HepG2 (cell line): ENCODE measurements around the gene TMEM239. TPM values are rescaled to one million over a fixed set of nuclear protein-coding genes. Genes with fewer than 3 reads are reported as not detected.
A peak's percentile ranks its signal among the peaks of the same experiment; 100 is the strongest.

Experiments used
- ATAC-seq: fragments of 200-7000 bp; cut with Tn5 transposase; 3 replicates; pipeline ENCODE4 v1.9.1; 2020; ENCODE audit warnings: mild to moderate bottlenecking, moderate library complexity
- BruUV-seq: library from RNA; stranded (reverse); fragments of 400-500 nt; replicated peaks from 2 replicates; lab custom pipeline; 2021; lab: Mats Ljungman, UMichigan
- CTCF ChIA-PET: fragments of 300-600 bp; formaldehyde crosslinking; extraction: SDS; loops from one replicate; lab custom pipeline; 2021; ENCODE audit warnings: low total read pairs, inconsistent platforms, low intra/inter-chr PET ratio; lab: Yijun Ruan, JAX
- POLR2A ChIA-PET: fragments of 350-600 bp; sonication (Branson Sonifier 250); formaldehyde crosslinking; loops from one replicate; lab custom pipeline; 2020; ENCODE audit warnings: antibody characterized with exemption, inconsistent platforms; lab: Yijun Ruan, JAX
- DNase-seq: peaks from one replicate; pipeline ENCODE4 v3.0.0-alpha.2; 2015; ENCODE audit warnings: low spot score
- FAIRE-seq: peaks from 3 replicates; lab custom pipeline; 2011; peaks lifted over from hg19 to GRCh38; lab: Jason Lieb, UNC
- H2AFZ ChIP-seq: one replicate; pipeline ENCODE4 v1.6.1; 2011; ENCODE audit warnings: low read length, inconsistent platforms
- H3K27ac ChIP-seq: fragments of 300-600 bp; 3 replicates; pipeline ENCODE4 v1.8.0; 2011; ENCODE audit warnings: mixed run types, mild to moderate bottlenecking, mixed read lengths, low read length, inconsistent platforms; ENCODE audit not compliant: insufficient read depth; ENCODE audit errors: extremely low read length
- H3K27me3 ChIP-seq, 2 experiments: fragments of 200-600 bp in 1 of 2; 2 replicates in 1 of 2; 3 replicates in 1 of 2; pipeline versions ENCODE4 v1.6.0 to v1.8.0; 2011; ENCODE audit warnings: low read length in 2 of 2, mild to moderate bottlenecking in 2 of 2, moderate library complexity in 2 of 2, inconsistent platforms in 1 of 2; ENCODE audit not compliant: insufficient read depth in 2 of 2, control insufficient read depth in 1 of 2
- H3K36me3 ChIP-seq, 2 experiments: fragments of 200-600 bp in 1 of 2; replicated peaks in 1 of 2; 2 replicates in 1 of 2; 3 replicates in 1 of 2; pipeline versions ENCODE4 v1.5.1 to v1.8.0; 2011; ENCODE audit warnings: low read length in 2 of 2, inconsistent platforms in 1 of 2; ENCODE audit not compliant: insufficient read depth in 2 of 2, control insufficient read depth in 1 of 2
- H3K4me1 ChIP-seq: 2 replicates; pipeline ENCODE4 v1.5.1; 2012; ENCODE audit warnings: low read length, inconsistent platforms; ENCODE audit not compliant: insufficient read depth
- H3K4me2 ChIP-seq: 2 replicates; pipeline ENCODE4 v1.6.0; 2011; ENCODE audit warnings: low read depth, low read length, inconsistent platforms
- H3K4me3 ChIP-seq, 3 experiments: fragments of 200-600 bp in 1 of 3; sonication (generic), shearing (Covaris generic) in 1 of 3; replicated peaks in 1 of 3; 2 replicates each; pipeline ENCODE4 v1.5.1; 2011 to 2016; ENCODE audit warnings: low read length in 3 of 3, inconsistent platforms in 2 of 3, low read depth in 2 of 3, mild to moderate bottlenecking in 2 of 3, control low read depth in 1 of 3, mixed read lengths in 1 of 3; ENCODE audit not compliant: insufficient read depth in 1 of 3
- H3K79me2 ChIP-seq: one replicate; pipeline ENCODE4 v1.6.1; 2011; ENCODE audit warnings: low read length, inconsistent platforms; ENCODE audit not compliant: insufficient read depth
- H3K9ac ChIP-seq: 2 replicates; pipeline ENCODE4 v1.6.0; 2011; ENCODE audit warnings: mild to moderate bottlenecking, low read depth, low read length, inconsistent platforms; ENCODE audit not compliant: insufficient read depth
- H3K9me3 ChIP-seq: 2 replicates; pipeline ENCODE4 v1.5.1; 2012; ENCODE audit warnings: mild to moderate bottlenecking, low read length
- H4K20me1 ChIP-seq: 2 replicates; pipeline ENCODE4 v1.6.0; 2011; ENCODE audit warnings: inconsistent platforms, mild to moderate bottlenecking, low read length, moderate library complexity; ENCODE audit not compliant: insufficient read depth
- ATF2 ChIP-seq: sonication (generic); formaldehyde crosslinking; IDR thresholded peaks from 2 replicates; pipeline ENCODE4 v1.4.0; 2020; ENCODE audit warnings: missing genetic modification reagents
- CENPBD1 ChIP-seq: sonication (generic); formaldehyde crosslinking; IDR thresholded peaks from 2 replicates; pipeline ENCODE4 v1.8.0; 2022; ENCODE audit warnings: missing genetic modification reagents, low read depth, mild to moderate bottlenecking, borderline replicate concordance
- CREB1 ChIP-seq, 2 experiments: fragments of 450-650 bp in 1 of 2; IDR thresholded peaks; 2 replicates each; pipeline ENCODE4 v1.6.1; 2016 to 2017; ENCODE audit warnings: control low read depth in 1 of 2, mild to moderate bottlenecking in 1 of 2, missing compliant biosample characterization in 1 of 2, missing genetic modification characterization in 1 of 2
- DDIT3 ChIP-seq: sonication (generic); formaldehyde crosslinking; IDR thresholded peaks from 2 replicates; pipeline ENCODE4 v1.4.0; 2020; ENCODE audit warnings: mild to moderate bottlenecking, missing genetic modification reagents
- NCOA5 ChIP-seq: sonication (generic); formaldehyde crosslinking; IDR thresholded peaks from 2 replicates; pipeline ENCODE4 v1.4.0; 2020; ENCODE audit warnings: missing genetic modification reagents
- PATZ1 ChIP-seq: sonication (generic); formaldehyde crosslinking; IDR thresholded peaks from 2 replicates; pipeline ENCODE4 v1.4.0; 2020; ENCODE audit warnings: missing genetic modification reagents
- SNAPC2 ChIP-seq: sonication (generic); formaldehyde crosslinking; IDR thresholded peaks from 2 replicates; pipeline ENCODE4 v1.8.1; 2022; ENCODE audit warnings: mild to moderate bottlenecking, missing genetic modification reagents
- THYN1 ChIP-seq: sonication (generic); formaldehyde crosslinking; IDR thresholded peaks from 2 replicates; pipeline ENCODE4 v1.8.1; 2023; ENCODE audit warnings: low read depth, mild to moderate bottlenecking, moderate library complexity, missing genetic modification reagents, borderline replicate concordance
- ZFX ChIP-seq: sonication (generic); formaldehyde crosslinking; IDR thresholded peaks from 2 replicates; pipeline ENCODE4 v1.4.0; 2020; ENCODE audit warnings: mild to moderate bottlenecking, low read depth, missing genetic modification reagents, moderate library complexity
- ZNF232 ChIP-seq: sonication (generic); formaldehyde crosslinking; IDR thresholded peaks from 2 replicates; pipeline ENCODE4 v1.4.0; 2020; ENCODE audit warnings: missing genetic modification reagents, borderline replicate concordance
- ZNF691 ChIP-seq: sonication (generic); formaldehyde crosslinking; IDR thresholded peaks from 2 replicates; pipeline ENCODE4 v1.4.0; 2020; ENCODE audit warnings: missing genetic modification reagents, low read depth, mild to moderate bottlenecking, borderline replicate concordance
- WGBS: methylation state at CpG from one replicate; pipeline ENCODE4 v1.1.6; 2017; ENCODE audit warnings: low lambda C conversion rate; 5-methylcytosine and 5-hydroxymethylcytosine counted together
- in situ Hi-C: cut with HindIII; loops from 2 replicates; pipeline ENCODE4 v1.10.0; 2017; ENCODE audit warnings: low pct_unique_long_range_greater_than_20kb; ENCODE audit not compliant: extremely low pct_ligation_motif_present
- intact Hi-C: fragments of 100-400 bp; cut with micrococcal nuclease; formaldehyde crosslinking; loops from one replicate; pipeline ENCODE4 v1.10.0; 2022; ENCODE audit not compliant: unreplicated experiment
- polyA plus RNA-seq, 8 experiments: library from polyadenylated mRNA; depleted of rRNA in 3 of 8; stranded (reverse) in 7 of 8; unstranded in 1 of 8; fragments of >200 nt; fragmentation: Illumina TruSeq in 4 of 8; extraction: Trizol in 4 of 8; gene quantifications; 2 replicates each; pipeline versions ENCODE4 v1.2.1 to v1.2.3, GENCODE V29; 2011 to 2016; ENCODE audit warnings: low read depth in 4 of 8, missing spikeins in 1 of 8, mixed read lengths in 1 of 8; ENCODE audit not compliant: insufficient read depth in 1 of 8
- total RNA-seq, 5 experiments: library from RNA; depleted of rRNA; stranded (reverse); fragments of >200 nt; fragmentation: Illumina TruSeq; extraction: Trizol; gene quantifications; 2 replicates each; pipeline ENCODE4 v1.2.3, GENCODE V29; 2016; ENCODE audit warnings: low read depth in 1 of 5

Gene TMEM239
- total and polyA plus RNA-seq, 2 of the 13 experiments (the other 11 are each of a cell fraction or from before 2014, with no cell fraction given) = not detected

- Histone ChIP-seq H2AFZ (no peak overlapping the region), H3K9me3 (no peaks in the 10 kb centered on the region), H3K36me3 (no peaks in the 10 kb centered on the region), H3K27me3 (peaks cover 15 to 60% of the 10 kb centered on the region in 2 experiments), H3K4me2 (no peak overlapping the region), H4K20me1 (no peaks in the 10 kb centered on the region), H3K4me1 (no peaks in the 10 kb centered on the region), H3K79me2 (no peaks in the 10 kb centered on the region), H3K27ac (no peak overlapping the region), H3K4me3 (no peak overlapping the region), H3K9ac (no peak overlapping the region)
- POLR2A ChIA-PET = no interaction called here
- BruUV-seq = no TSS peak
- DNase-seq = no peak
- CTCF ChIA-PET = no interaction called here
- intact Hi-C loops (no loop called here), in situ Hi-C loops (no loop called here)
- no peak for ATAC-seq
- TF ChIP-seq THYN1 (CRISPR knock-in tag) (no peak), SNAPC2 (CRISPR knock-in tag) (no peak), DDIT3 (no peak)
- no peak for FAIRE-seq
- 30% methylated on average over 6 of the region's 6 CpGs for WGBS
Observed at GRCh38 chr20:2793471-2793870, 22.7 kb upstream of the TMEM239 start.

- H3K79me2 ChIP-seq = no peaks in the 10 kb centered on the region
- WGBS = 43% methylated on average over 23 of the region's 23 CpGs
- H3K9ac ChIP-seq = no peak overlapping the region
- no peak for TF ChIP-seq ZFX (CRISPR knock-in tag)
- no peak for TF ChIP-seq PATZ1
- TF ChIP-seq ATF2 (CRISPR knock-in tag) = no peak
- TF ChIP-seq CREB1 (IDR thresholded peaks at IDR 0.05) = peak; percentile 65; the same call in 1 of the 2 replicates
- no peak for TF ChIP-seq CREB1 (CRISPR knock-in tag; IDR thresholded peaks at IDR 0.05)
- TF ChIP-seq CENPBD1 (CRISPR knock-in tag) = no peak
- TF ChIP-seq ZNF691 (CRISPR knock-in tag) = no peak
- no peak for TF ChIP-seq NCOA5 (CRISPR knock-in tag)
- TF ChIP-seq ZNF232 = no peak
- ATAC-seq (no peak), DNase-seq (no peak), FAIRE-seq (no peak)
- H3K27ac ChIP-seq = no peak overlapping the region
- ChIA-PET POLR2A (no interaction called here), CTCF (no interaction called here)
- H3K9me3 ChIP-seq = no peaks in the 10 kb centered on the region
- H2AFZ ChIP-seq = no peak overlapping the region
- BruUV-seq = no TSS peak
- no peaks in the 10 kb centered on the region for H4K20me1 ChIP-seq
- no peak overlapping the region for H3K4me3 ChIP-seq
- H3K27me3 ChIP-seq = peaks cover 16 to 67% of the 10 kb centered on the region in 2 experiments
- no peaks in the 10 kb centered on the region for H3K36me3 ChIP-seq
- H3K4me1 ChIP-seq = no peaks in the 10 kb centered on the region
- intact Hi-C loops = no loop called here
- in situ Hi-C loops = no loop called here
- H3K4me2 ChIP-seq = no peak overlapping the region
Observed at GRCh38 chr20:2794202-2794748, 21.9 kb upstream of the TMEM239 start.
